B cell (primary cell): ENCODE results near the gene ZNF557.
"Not testable (repeated sequence)": the region's sequence is repeated elsewhere in the genome, so short reads cannot be mapped to it uniquely, and the experiment has no call there.

Experiments
- EZH2 ChIP-seq: IDR thresholded peaks from 2 replicates; pipeline ENCODE4 v1.6.1; 2012; ENCODE audit warnings: borderline replicate concordance, low read depth, mild to moderate bottlenecking, moderate library complexity, low read length; ENCODE audit not compliant: insufficient read depth, poor library complexity, severe bottlenecking
- TF ChIP-seq, protein P1 (sequence below): fragments of 200-600 bp; IDR thresholded peaks from one replicate; pipeline ENCODE4 v1.8.0; 2022; ENCODE audit warnings: antibody characterized with exemption, mild to moderate bottlenecking

DNA sequence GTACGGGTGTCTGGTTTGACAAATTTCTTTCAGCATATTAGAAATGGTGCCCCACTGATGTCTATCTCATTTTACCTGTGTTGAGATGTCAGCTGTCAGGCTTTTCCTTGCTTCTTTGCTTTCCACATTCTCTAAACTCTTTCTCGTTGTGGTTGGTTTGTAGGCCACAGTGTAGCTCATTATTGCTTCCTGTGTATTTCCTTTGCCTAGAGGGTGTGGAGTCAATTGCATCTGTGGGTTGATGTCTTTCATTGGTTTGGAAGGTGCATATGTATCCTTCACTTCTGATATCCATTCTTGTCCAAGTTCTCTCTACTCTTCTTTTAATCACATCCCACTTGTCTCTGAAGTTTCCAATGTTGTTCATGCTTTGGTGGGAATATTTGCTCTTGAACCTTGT is 27.9 kb upstream of the ZNF557 start:
- TF ChIP-seq, protein P1, sequence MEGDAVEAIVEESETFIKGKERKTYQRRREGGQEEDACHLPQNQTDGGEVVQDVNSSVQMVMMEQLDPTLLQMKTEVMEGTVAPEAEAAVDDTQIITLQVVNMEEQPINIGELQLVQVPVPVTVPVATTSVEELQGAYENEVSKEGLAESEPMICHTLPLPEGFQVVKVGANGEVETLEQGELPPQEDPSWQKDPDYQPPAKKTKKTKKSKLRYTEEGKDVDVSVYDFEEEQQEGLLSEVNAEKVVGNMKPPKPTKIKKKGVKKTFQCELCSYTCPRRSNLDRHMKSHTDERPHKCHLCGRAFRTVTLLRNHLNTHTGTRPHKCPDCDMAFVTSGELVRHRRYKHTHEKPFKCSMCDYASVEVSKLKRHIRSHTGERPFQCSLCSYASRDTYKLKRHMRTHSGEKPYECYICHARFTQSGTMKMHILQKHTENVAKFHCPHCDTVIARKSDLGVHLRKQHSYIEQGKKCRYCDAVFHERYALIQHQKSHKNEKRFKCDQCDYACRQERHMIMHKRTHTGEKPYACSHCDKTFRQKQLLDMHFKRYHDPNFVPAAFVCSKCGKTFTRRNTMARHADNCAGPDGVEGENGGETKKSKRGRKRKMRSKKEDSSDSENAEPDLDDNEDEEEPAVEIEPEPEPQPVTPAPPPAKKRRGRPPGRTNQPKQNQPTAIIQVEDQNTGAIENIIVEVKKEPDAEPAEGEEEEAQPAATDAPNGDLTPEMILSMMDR, result not testable (repeated sequence)
- TF ChIP-seq EZH2, result not testable (repeated sequence)
